OCI-LY3 (cell line): Measurements from ENCODE around the gene NUDT21.

ENCODE experiments used
- EZH2phosphoT487 ChIP-seq: fragments of 200-600 bp; shearing (Covaris generic); IDR thresholded peaks from 2 replicates; pipeline ENCODE4 v1.6.1; 2018; ENCODE audit warnings: antibody characterized with exemption, mixed run types, low read depth
- TF ChIP-seq, protein P1 (sequence below): fragments of 200-600, 300-600 bp; sonication (generic); IDR thresholded peaks from 2 replicates; pipeline ENCODE4 v1.5.1; 2014; ENCODE audit warnings: antibody characterized with exemption, low read length, low read depth

DNA sequence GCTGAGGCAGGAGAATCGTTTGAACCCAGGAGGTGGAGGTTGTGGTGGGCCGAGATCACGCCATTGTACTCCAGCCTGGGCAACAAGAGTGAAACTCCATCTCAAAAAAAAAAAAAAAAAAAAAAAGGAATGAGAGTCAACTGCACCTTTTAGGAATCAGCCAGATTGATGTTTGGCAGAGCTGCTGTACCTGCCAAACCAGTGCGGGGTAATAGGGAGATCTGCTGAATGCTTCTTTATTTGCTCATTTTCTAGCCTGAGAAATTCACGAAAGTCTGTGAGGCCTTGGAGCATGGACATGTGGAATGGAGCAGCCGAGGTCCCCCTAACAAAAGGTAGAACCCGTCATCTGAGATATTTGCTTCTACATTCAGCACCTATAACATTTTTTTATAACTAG lies 18.6 kb upstream of the NUDT21 start:
- TF ChIP-seq, protein P1, sequence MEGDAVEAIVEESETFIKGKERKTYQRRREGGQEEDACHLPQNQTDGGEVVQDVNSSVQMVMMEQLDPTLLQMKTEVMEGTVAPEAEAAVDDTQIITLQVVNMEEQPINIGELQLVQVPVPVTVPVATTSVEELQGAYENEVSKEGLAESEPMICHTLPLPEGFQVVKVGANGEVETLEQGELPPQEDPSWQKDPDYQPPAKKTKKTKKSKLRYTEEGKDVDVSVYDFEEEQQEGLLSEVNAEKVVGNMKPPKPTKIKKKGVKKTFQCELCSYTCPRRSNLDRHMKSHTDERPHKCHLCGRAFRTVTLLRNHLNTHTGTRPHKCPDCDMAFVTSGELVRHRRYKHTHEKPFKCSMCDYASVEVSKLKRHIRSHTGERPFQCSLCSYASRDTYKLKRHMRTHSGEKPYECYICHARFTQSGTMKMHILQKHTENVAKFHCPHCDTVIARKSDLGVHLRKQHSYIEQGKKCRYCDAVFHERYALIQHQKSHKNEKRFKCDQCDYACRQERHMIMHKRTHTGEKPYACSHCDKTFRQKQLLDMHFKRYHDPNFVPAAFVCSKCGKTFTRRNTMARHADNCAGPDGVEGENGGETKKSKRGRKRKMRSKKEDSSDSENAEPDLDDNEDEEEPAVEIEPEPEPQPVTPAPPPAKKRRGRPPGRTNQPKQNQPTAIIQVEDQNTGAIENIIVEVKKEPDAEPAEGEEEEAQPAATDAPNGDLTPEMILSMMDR = no peak
- no peak for TF ChIP-seq EZH2phosphoT487
